Body of pancreas (tissue), 4 donors: ENCODE measurements around the gene RNF130. TPM values are rescaled to one million over a fixed set of nuclear protein-coding genes. Genes with fewer than 3 reads are reported as not detected.
A peak's percentile ranks its signal among the peaks of the same experiment; 100 is the strongest.

Experiments used
- ATAC-seq: fragments of 150-250 bp; one replicate; pipeline ENCODE4 v1.9.1; 2016
- DNase-seq, 4 donors: peaks; one replicate each; pipeline ENCODE4 v3.0.0-alpha.2; 2019
- H3K27ac ChIP-seq, 4 donors: fragments of 200-600 bp; sonication (generic); 1 replicate in 3 of 4; 2 replicates in 1 of 4; pipeline versions ENCODE4 v1.5.1 to v1.6.1; 2016 to 2019; ENCODE audit warnings: mild to moderate bottlenecking in 1 of 4, mixed read lengths in 1 of 4, moderate library complexity in 1 of 4
- H3K27me3 ChIP-seq, 2 donors: fragments of 200-600 bp; sonication (generic); one replicate each; pipeline ENCODE4 v1.6.0; 2016; ENCODE audit warnings: mild to moderate bottlenecking in 1 of 2
- H3K36me3 ChIP-seq, 2 donors: fragments of 200-600 bp; sonication (generic); replicated peaks in 1 of 2; 2 replicates each; pipeline ENCODE4 v1.5.1; 2016; ENCODE audit warnings: low read depth in 2 of 2; ENCODE audit not compliant: insufficient read depth in 1 of 2
- H3K4me1 ChIP-seq: fragments of 200-600 bp; sonication (generic); one replicate; pipeline ENCODE4 v1.6.0; 2016
- H3K4me3 ChIP-seq, 2 donors: fragments of 200-600 bp; sonication (generic); 1 replicate in 1 of 2; 2 replicates in 1 of 2; pipeline ENCODE4 v1.5.1; 2016 to 2019
- H3K9me3 ChIP-seq, 3 donors: fragments of 200-600 bp; sonication (generic); 1 replicate in 2 of 3; 2 replicates in 1 of 3; pipeline ENCODE4 v1.5.1; 2016
- POLR2A ChIP-seq, 3 donors: fragments of 450-650 bp; IDR thresholded peaks; one replicate each; pipeline ENCODE4 v1.6.1; 2016; ENCODE audit warnings: antibody characterized with exemption in 3 of 3, mild to moderate bottlenecking in 2 of 3
- WGBS, 2 donors: methylation state at CpG; one replicate each; pipeline ENCODE4 v1.1.5; 2017; 5-methylcytosine and 5-hydroxymethylcytosine counted together
- intact Hi-C: fragments of 100-400 bp; cut with DNase I; formaldehyde crosslinking; loops from one replicate; pipeline ENCODE4 v1.15.1; 2023
- total RNA-seq, 2 donors: library from RNA; depleted of rRNA; stranded (reverse); fragments of >200 nt; gene quantifications; one replicate each; pipeline ENCODE4 v1.1.0, GENCODE V29; 2016
- TF ChIP-seq, protein P1 (sequence below), 7 experiments: fragments of 450-650 bp in 4 of 7; fragments of 200-600 bp in 3 of 7; sonication (generic) in 3 of 7; IDR thresholded peaks; one replicate each; pipeline ENCODE4 v1.5.1; 2016 to 2019; ENCODE audit warnings: antibody characterized with exemption in 7 of 7

The RNF130 gene
- total RNA-seq, 2 donors from 2014 or later = 32.3 to 58.9 TPM

DNA sequence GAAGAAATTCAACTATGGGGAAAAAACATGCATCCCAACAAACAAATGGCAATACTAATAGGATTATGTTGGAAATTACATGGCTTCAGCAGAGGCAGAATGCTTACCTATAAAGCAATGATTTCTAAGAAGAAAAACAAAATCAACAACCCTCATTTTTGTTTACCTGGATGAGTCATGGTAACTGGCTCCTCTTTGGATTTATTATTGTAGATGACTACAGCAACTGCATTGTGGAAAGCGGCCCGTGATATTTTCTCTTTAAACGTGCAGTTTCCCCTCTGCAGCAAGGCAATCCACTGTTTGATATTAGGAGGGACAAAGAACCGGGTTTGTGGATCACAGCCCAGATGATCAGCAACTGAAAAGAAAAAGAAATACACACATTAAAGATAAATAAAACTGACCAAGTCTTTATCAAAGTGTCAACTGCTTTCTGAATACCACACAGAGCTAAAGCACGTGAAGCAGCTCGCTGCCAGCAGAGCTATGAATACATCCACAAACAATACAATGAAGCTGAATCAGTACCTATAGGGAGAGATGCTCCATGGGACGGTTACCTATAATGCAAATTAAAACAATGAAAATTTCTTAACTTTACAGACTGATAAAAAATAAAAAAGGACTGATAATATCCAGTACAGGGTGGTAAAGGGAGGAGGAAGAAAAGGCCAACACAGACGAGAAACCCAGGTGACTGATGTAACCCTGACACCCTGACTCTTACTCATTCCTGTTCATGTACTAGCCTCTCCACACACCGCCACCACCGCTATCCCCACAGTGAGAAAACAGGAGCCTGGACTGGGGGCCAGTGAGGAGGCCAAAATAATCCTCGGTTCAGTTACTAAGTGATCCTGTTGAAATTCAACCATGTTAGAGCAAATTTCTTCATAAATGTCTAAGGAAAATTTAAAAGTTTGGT lies 31.0 kb downstream of the RNF130 start:
- intact Hi-C loops = no loop called here
- WGBS, 2 donors = 54 to 57% methylated on average over 11 of the region's 11 CpGs

DNA sequence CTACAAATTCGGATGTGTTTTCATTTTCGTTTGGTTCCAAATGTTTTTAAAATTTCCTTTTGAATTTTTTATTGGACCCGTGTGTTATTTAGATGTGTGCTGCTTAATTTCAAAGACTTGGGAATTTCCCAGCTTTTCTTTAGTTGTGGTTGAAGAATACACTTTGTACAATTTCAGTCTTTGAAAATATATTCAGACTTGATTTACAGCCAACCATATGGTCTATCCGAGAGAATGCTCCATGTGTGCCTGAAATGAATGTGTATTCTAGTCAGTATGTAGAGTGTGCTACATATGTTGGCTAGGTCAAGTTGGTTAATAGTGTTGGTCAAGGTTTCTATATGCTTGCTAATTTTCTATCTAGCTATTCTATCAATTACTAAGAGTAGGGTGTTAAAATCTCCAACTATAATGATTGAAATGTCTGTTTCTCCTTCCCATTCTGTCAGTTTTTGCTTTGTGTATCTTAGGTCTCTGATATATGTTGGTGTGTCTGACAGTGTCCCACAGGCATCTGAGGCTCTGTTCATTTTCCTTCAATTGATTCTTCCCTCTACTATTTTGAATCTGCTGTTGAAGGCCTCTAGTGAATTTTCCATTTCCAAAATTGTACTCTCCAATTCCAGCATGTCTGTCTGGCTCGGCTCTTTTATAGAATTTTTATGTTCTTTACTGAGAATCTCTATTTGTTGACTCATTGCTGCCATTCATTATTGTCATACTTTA lies 36.2 kb downstream of the RNF130 start:
- TF ChIP-seq POLR2A (IDR thresholded peaks at IDR 0.05) = no peak
- TF ChIP-seq, protein P1, sequence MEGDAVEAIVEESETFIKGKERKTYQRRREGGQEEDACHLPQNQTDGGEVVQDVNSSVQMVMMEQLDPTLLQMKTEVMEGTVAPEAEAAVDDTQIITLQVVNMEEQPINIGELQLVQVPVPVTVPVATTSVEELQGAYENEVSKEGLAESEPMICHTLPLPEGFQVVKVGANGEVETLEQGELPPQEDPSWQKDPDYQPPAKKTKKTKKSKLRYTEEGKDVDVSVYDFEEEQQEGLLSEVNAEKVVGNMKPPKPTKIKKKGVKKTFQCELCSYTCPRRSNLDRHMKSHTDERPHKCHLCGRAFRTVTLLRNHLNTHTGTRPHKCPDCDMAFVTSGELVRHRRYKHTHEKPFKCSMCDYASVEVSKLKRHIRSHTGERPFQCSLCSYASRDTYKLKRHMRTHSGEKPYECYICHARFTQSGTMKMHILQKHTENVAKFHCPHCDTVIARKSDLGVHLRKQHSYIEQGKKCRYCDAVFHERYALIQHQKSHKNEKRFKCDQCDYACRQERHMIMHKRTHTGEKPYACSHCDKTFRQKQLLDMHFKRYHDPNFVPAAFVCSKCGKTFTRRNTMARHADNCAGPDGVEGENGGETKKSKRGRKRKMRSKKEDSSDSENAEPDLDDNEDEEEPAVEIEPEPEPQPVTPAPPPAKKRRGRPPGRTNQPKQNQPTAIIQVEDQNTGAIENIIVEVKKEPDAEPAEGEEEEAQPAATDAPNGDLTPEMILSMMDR (IDR thresholded peaks at IDR 0.05) = no peak
- WGBS, 2 donors = 93 to 94% methylated on average over 5 of the region's 5 CpGs
- DNase-seq (no peak), ATAC-seq (no peak)
- peaks cover 0 to 4% of the 10 kb centered on the region in 2 donors for H3K36me3 ChIP-seq
- no peaks in the 10 kb centered on the region for H3K9me3 ChIP-seq
- no peak overlapping the region for H3K4me3 ChIP-seq
- no peak overlapping the region for H3K27ac ChIP-seq
- intact Hi-C loops = no loop called here
- H3K27me3 ChIP-seq = no peaks in the 10 kb centered on the region
- H3K4me1 ChIP-seq = peaks cover 5% of the 10 kb centered on the region

More for the DNA sequence above, 31.0 kb downstream of the RNF130 start:
- no peaks in the 10 kb centered on the region for H3K27me3 ChIP-seq
- peak; percentile 39 to 59 (median 42) for DNase-seq
- peak overlapping the region in 2 of 4 donors; percentile 37 to 51 for H3K27ac ChIP-seq
- no peaks in the 10 kb centered on the region for H3K9me3 ChIP-seq
- H3K4me1 ChIP-seq = peaks cover 25% of the 10 kb centered on the region
- peak; percentile 56 for ATAC-seq
- H3K4me3 ChIP-seq = no peak overlapping the region
- TF ChIP-seq, protein P1 (IDR thresholded peaks at IDR 0.05) = no peak
- no peak for TF ChIP-seq POLR2A (IDR thresholded peaks at IDR 0.05)
- peaks cover 0 to 4% of the 10 kb centered on the region in 2 donors for H3K36me3 ChIP-seq

DNA sequence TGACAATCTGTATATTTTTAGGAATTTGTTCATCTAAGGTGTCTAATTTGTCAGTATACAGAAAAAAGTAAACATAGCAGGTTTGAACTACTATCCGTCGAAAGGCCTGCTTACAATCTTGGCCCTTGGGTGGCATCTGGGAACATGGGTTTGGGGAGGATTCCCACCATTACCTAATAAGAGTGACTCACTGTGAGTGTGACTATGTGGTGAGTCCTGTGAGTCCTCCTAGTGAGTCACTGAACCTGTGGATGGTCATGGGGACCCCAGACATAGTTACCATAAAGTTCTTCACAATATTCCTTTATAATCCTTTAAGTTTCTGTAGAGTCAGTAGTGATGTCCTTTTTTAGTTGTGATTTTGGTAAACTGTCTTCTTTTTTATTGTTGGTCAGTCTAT lies 37.0 kb downstream of the RNF130 start:
- TF ChIP-seq POLR2A (IDR thresholded peaks at IDR 0.05) = no peak
- TF ChIP-seq, protein P1 (IDR thresholded peaks at IDR 0.05) = no peak
- ATAC-seq = no peak
- intact Hi-C loops = no loop called here
- no peak for DNase-seq
- H3K4me1 ChIP-seq = no peaks in the 10 kb centered on the region
- H3K36me3 ChIP-seq = peaks cover 0 to 4% of the 10 kb centered on the region in 2 donors
- WGBS, 2 donors = 96 to 97% methylated on average over 2 of the region's 2 CpGs
- H3K27ac ChIP-seq = no peak overlapping the region
- no peaks in the 10 kb centered on the region for H3K27me3 ChIP-seq
- H3K9me3 ChIP-seq = no peaks in the 10 kb centered on the region
- H3K4me3 ChIP-seq = no peak overlapping the region

DNA sequence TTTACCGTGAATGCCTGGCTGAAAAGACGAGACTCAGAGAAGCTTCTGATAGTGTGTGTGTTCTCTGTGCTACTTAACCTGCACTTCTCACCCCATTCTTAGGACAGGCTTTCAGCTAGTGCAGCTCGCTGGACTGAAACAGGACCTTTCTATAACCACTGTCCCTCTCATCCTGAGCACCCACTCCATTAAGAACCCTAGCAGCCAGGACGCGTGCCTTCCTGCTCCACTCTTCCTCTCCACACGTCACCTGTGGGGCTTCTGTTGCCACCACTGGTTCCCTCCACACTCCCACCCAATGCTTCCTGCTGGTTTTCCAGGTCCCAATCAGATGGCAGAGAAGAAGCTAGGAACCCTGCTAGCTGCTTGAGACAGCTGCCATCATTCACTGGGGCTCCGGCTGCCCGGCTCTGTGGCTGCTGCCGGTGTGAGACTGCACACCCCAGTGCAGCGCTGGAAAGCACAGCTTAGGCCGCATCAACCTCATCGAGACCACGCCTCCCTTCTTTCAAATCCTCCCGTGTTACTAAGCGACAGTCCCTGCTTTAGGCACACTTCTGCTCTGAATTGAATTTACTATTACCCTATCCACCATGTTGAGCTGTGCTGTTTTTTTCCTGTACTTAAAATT lies 44.0 kb downstream of the RNF130 start:
- Histone ChIP-seq H3K4me3 (no peak overlapping the region), H3K27me3 (no peaks in the 10 kb centered on the region), H3K36me3 (no peaks in the 10 kb centered on the region), H3K4me1 (peaks cover 17% of the 10 kb centered on the region), H3K27ac (peak overlapping the region in 1 of 4 donors; percentile 7), H3K9me3 (no peaks in the 10 kb centered on the region)
- ATAC-seq (no peak), DNase-seq (no peak)
- intact Hi-C loops = no loop called here
- WGBS, 2 donors = 88 to 92% methylated on average over 15 of the region's 15 CpGs
- TF ChIP-seq POLR2A (IDR thresholded peaks at IDR 0.05) = no peak
- TF ChIP-seq, protein P1 (IDR thresholded peaks at IDR 0.05) = no peak
